NCI-H1436 treated with DMSO at 0.1 percent for 48 hours (cell line): ENCODE data around the gene PKDCC.

Experiments
- DNase-seq: peaks from one replicate; lab custom pipeline; 2025; lab: John Stamatoyannopoulos, UW

The PKDCC gene

DNA sequence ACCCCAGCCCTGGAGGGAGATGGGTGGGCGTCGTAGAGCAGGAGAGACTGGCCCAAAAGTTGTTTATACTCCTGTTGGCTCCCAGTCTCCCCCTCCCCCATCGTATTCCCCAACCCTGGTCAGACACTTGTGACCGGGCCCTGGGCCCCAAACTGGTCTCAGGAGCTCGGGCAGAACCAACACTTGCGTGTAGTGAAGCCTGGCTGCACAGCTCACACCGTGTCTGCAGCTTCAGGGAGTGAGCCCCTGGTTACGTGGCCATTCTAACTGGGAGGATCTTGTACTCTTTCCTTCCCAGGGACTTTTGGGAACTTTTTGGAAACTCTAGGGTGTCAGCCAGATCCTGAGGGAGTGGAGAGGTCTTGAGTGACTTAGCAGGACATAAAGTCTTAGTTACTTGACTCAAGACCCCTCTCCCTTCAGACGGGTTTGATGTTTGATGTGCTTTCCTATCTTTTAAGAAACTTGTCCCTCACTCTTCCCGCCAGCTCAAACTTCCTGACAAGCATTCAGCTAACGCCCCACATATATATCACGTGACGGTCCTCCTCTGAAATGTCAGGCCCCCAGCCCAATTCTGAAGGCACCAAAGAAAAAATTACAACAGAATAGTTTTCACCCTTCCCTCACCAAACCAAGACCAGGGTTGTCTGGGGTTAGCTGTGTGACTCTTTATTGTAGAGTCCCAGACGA is 2.3 kb downstream of the PKDCC start:
- no peak for DNase-seq

GRCh38 chr2:42050703-42051542 is 3.1 kb downstream of the PKDCC start:
- DNase-seq = no peak

DNA sequence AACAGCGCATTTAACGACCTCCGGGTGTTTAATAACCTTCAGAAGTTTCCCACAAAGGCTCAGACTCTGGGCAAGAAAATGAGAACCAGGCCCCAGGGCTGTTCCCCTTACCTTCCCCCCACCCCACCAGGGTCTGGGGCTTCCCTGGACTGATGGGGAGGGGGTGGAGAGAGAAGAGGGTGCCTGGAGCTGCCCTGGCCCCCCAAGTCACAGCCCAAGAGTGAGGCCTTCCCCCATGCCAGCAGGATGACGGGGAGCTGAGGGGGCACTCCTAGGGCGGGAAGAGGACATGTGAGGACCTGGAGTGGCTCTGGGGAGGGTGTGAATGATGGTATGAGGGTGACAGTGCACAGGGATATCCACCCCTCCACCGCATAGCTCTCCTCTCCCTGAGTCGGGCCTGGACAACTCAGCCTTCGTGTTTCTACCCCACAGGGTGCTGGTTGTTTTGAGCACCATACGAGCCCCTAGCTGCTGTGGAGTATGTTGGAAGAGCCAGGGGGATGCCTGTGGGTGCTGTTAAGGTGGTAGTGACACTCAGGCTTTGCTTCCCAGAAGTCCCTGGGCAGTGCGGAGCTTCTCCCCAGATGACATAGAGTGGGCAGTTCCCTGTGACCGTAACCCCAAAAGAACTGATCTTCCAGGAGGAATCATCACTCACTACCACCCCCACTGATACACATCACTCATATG is 3.9 kb downstream of the PKDCC start:
- DNase-seq = no peak

GRCh38 chr2:42052702-42053481 is 5.1 kb downstream of the PKDCC start:
- no peak for DNase-seq

DNA sequence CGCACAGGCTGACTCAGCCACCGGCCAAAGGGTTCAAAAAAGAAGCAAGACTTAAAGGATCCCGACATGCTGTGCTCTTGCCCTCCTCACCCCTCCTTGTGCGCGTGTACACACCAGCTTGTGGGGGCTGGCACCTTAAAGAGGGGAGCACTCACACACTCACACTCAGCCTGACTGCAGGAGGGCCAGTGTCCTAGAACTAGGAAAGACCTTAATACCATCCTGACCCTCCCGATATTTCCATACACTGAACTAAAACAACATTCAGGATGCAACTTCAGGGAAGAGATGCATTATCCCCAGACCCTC is 5.6 kb downstream of the PKDCC start:
- DNase-seq = no peak

GRCh38 chr2:42053791-42054701 is 6.2 kb downstream of the PKDCC start:
- no peak for DNase-seq

DNA sequence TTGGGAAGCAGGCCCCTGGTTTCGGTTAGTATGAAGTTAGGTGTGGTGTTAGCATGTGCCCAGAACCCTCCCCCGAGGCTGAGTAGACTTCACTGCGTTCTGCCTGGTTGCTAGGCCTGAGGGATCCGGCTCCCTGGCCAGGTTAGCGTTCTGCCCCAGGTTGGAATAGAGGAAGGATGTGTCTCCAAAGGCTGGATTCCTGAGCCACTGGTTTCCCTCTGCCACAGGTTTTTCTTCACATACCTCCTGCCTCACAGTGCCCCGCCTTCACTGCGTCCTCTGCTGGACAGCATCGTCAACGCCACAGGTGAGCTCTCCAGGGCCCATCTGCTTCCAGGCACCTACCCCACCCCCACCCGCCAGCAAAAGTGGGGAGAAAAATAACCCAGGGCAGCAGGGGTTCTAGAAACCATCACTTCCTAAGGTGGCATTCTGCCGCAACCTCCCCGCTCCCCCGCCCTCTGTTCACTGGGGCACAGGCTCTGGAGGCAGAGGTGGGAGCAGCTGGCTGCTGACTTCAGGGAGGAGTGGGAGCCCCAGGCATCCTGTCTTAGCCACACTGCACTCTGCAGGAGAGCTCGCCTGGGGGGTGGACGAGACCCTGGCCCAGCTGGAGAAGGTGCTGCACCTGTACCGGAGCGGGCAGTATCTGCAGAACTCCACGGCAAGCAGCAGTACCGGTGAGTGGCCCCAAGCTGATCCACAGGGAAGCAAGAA is 7.1 kb downstream of the PKDCC start:
- no peak for DNase-seq

GRCh38 chr2:42055573-42056514 is 8.0 kb downstream of the PKDCC start:
- no peak for DNase-seq

DNA sequence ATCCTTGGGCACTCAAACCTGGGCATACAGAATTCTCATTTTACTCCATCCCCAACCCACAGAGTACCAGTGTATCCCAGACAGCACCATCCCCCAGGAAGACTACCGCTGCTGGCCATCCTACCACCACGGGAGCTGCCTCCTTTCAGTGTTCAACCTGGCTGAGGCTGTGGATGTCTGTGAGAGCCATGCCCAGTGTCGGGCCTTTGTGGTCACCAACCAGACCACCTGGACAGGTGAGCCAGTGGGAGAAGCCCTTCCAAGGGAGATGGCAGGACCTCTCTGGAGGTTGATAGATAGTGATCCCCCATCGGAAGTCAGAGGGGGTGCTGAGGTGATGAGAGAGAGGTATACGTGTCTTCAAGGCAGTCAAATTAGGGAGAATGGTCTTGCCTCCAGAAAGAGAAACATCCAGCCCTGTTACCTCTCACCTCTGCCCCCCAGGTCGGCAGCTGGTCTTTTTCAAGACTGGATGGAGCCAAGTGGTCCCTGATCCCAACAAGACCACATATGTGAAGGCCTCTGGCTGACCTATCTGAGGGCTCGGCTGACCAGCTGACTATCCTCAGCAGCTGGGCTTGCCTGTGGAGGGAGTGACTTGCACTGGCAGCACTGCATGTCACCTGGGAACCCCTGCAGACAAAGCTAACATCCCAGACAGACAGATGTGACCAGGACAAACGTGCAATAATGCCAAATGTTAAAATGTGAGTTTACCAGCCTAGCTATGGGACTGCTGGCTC is 9.5 kb downstream of the PKDCC start:
- DNase-seq = no peak

GRCh38 chr2:42057902-42058450 is 10.2 kb downstream of the PKDCC start:
- no peak for DNase-seq

- DNase-seq = no peak
Measured at GRCh38 chr2:42059261-42059898, 11.6 kb downstream of the PKDCC start.

DNA sequence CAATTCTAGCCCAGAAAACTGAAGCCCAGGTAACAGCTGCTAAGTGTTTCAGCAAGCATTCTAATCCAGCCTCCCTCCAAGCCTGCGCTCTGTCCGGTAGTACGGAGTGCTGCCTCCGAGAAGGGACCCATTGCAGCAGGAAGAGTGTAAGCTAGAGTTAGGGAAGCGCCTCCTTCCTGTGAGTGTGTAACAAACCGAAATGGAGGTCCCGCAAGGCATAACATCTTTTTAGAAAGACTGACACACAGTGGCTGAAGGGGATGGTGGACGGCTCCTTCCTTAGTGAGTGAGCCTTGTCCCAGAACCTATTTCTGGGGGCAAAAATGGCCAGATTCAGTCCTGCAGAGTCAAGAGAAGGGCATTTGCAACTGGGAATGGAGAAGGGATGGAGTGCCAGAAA is 12.2 kb downstream of the PKDCC start:
- DNase-seq = no peak

DNA sequence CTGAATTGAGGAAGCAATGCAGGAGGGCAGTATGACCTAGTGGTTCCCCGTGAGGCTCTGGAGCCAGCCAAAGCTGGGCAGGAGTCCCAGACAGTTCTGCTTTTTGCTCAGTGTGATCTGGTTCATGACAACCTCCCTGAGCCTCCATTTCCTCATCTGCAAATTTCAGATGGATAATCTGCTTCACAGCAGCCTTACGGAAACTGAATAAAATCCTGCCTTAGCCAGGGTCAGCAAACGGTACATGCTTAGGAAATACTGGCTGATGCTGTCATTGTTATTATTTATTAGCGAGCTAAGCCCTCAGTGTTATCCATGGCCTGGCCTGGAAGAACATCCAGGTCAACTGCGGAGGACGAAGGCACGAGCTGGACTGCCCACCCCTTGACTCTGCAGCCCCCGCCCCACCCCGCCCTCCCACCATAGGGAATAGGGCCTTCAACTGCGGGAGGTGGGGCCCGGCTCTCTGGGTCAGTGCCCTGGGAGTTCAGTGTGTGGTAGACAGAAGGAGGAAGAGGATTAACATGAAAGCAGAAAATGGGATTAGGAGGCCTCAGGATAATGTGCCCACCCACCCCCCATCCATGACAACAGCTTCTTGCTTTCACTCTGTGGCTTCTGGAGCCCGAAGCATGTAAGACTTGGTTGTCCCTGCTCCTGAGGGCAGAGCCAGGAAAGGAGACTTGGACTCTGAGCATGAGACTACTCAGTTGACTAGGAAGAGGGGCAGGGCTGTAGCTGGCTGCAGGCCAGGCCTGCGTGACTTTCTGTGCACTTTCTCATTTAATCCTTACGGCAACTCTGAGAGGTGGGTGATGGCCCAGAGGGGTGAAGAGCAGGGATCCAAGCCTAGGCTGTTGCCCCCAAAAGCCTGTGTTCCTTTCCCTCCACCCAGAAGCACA is 13.1 kb downstream of the PKDCC start:
- no peak for DNase-seq

DNA sequence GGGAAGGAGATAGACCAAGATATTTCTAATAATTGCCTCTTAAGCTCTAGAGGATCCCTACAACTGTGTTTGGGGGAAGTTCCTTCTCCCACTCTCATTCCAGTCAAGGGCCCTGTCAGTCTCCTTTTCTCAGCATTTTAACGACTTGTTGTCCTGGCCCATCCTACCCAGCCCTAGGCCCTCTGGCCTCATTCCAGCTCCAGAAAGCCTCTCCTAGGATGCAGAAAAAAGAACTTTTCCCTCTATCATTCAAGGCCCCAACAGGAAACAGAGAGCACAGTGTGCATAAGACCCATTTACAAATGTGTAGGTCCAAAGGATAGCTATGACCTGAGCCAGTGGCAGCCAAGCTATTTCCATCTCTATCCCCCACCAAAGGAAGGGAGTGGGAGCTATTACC is 14.0 kb downstream of the PKDCC start:
- DNase-seq = no peak

GRCh38 chr2:42063431-42064171 is 15.8 kb downstream of the PKDCC start:
- DNase-seq = no peak

- DNase-seq = no peak
Measured at GRCh38 chr2:42064417-42064942, 16.7 kb downstream of the PKDCC start.
